ENCODE results near the gene LILRB5. TPM values are rescaled to one million over a fixed set of nuclear protein-coding genes. Genes with fewer than 3 reads are reported as not detected.
"Not testable (repeated sequence)": the region's sequence is repeated elsewhere in the genome, so short reads cannot be mapped to it uniquely, and the experiment has no call there.

Gene LILRB5
- total RNA-seq, 1 donor = not detected

DNA sequence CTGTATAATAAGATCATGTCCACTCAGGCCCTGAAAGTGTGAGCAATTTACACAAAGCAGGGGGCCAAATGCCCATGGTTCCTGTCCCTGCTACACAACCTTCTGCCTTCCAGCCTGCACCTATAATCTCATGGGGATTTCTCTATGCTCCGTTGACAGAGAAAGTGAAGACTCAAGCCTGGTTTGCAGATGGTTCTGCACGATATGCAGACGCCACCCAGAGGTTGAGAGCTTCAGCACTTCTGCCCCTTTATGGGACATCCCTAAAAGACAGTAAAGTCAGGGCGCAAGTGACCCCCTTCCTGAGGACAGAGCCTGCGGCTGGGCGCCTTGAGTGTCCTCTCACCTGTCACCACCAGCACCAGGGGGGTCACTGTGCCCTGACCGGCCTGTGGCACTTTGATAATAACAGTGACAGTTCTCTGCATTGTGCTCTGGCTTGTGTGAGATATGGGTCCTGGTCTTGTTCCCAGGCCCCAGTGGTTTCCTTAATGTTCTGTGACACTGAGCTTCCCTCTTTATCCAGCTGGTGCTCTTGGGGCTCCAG lies 40.8 kb upstream of the LILRB5 start:
- no peak overlapping the region for H3K4me3 ChIP-seq (ENCODE audit: low read depth, low read length)
- TF ChIP-seq, protein P1, sequence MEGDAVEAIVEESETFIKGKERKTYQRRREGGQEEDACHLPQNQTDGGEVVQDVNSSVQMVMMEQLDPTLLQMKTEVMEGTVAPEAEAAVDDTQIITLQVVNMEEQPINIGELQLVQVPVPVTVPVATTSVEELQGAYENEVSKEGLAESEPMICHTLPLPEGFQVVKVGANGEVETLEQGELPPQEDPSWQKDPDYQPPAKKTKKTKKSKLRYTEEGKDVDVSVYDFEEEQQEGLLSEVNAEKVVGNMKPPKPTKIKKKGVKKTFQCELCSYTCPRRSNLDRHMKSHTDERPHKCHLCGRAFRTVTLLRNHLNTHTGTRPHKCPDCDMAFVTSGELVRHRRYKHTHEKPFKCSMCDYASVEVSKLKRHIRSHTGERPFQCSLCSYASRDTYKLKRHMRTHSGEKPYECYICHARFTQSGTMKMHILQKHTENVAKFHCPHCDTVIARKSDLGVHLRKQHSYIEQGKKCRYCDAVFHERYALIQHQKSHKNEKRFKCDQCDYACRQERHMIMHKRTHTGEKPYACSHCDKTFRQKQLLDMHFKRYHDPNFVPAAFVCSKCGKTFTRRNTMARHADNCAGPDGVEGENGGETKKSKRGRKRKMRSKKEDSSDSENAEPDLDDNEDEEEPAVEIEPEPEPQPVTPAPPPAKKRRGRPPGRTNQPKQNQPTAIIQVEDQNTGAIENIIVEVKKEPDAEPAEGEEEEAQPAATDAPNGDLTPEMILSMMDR (IDR thresholded peaks at IDR 0.05; ENCODE audit: insufficient read depth, low read depth, low read length) = no peak
- no peak for DNase-seq (ENCODE audit: low read depth)

DNA sequence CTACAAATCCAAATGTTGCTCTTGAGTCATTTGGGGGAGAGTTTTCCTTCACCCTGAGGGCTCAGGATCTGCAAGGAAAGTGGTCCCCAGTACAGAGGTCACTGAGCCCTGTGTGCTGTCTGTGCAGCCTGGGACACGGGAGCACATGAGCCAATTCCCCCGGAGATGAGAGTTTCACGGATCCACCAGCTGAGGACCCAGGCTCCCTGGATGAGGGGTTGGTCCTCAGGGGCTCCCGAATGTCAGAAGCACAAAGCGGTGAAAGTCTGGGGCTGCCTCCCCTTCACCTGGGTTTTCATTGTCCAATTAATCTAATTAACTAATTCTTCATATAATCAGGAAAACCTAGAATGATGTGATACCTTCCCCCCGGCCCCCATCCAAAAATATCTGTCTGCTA lies 37.5 kb upstream of the LILRB5 start:
- TF ChIP-seq, protein P1 (IDR thresholded peaks at IDR 0.05; ENCODE audit: insufficient read depth, low read depth, low read length) = no peak
- H3K4me3 ChIP-seq (ENCODE audit: low read depth, low read length) = no peak overlapping the region
- no peak for DNase-seq (ENCODE audit: low read depth)

DNA sequence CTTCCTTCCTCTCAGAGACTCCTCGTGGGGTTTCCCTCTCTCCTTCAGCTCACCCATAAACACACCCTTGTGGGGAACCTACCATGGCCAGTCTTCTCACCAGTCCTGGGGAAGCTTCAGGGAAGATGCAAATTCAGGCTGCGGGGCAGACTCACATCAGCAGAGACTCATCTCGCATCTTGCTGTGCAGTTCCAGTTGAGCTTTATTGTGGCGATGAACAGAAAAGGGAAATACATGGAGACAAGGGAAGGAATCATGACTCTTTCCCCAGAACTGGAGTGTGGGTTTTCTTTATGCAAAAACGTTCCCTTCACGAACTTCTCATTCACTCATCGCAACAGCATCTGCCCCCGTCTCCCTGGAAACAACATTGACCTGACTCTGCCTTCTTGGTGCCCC lies 32.1 kb upstream of the LILRB5 start:
- DNase-seq (ENCODE audit: low read depth); H3K4me3 ChIP-seq (ENCODE audit: low read depth, low read length): not testable (repeated sequence)

DNA sequence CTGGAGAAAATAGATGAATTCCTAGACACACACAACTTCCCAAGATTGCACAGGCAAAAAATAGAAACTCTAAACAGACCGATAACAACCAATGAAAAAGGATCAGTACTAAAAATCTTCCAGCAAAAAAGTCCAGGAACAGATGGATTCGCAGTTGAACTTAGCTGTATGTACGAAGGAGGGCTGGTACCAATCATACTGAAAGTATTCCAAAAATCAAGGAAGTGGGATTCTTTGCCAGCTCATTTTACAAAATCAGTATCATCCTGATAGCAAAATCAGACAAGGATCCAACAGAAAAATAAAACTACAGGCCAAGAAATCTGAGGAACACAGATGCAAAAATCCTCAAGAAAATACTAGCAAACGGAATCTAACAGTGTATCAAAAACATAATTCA lies 30.4 kb upstream of the LILRB5 start:
- TF ChIP-seq, protein P1 (IDR thresholded peaks at IDR 0.05; ENCODE audit: insufficient read depth, low read depth, low read length) = no peak
- peak; percentile 23 for DNase-seq (ENCODE audit: low read depth)
- no peak overlapping the region for H3K4me3 ChIP-seq (ENCODE audit: low read depth, low read length)

DNA sequence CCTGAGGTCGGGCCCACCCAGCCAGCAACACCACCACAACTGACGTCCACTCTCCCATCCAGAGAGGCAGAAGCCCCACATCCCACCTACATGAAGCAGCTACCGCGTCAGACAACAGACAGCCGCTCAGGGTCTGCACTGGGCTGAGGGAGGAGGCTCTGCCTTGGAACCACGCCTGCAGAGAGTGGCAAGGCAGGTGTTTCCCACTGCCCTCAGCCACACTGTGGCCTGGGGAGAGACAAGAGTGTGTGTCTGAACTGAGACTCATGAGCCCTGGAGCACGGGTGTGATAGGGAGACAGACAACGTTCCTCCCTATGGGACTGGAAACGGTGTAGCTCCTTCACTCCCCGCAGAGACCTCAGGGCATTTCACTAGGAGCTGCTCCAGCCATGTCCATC lies 29.2 kb upstream of the LILRB5 start:
- not testable (repeated sequence) for H3K4me3 ChIP-seq (ENCODE audit: low read depth, low read length); DNase-seq (ENCODE audit: low read depth)

DNA sequence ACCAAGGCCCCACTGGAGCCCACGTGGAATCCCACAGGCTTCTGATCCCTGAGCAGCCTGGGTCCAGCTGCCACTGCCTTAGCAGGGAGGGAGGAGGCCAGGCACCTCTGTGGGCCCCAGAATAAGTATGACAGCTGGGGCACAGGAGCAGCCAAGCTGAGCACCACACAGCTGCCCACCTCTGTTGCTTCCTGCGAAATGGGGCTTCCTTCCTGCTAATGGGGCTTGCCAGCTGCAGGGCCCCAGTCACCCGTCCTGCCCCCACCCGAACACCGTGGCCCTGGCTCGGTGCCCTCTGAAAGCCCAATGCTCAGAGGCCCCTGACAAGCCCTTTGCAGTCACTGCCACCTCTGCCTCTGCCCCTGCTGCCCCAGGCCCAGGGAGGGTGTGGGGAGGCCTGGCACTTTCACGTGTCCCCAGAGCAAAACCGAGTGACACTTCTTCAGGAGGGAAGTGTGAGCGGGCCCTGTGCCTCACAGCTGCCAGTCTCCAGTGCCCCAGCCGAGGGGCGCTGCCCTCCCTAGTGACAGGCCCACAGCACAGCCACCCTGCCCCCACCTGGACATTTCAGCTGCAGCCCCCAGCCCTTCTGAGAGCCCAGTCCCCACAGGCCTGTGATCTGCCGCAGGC lies 28.5 kb upstream of the LILRB5 start:
- not testable (repeated sequence) for DNase-seq (ENCODE audit: low read depth); H3K4me3 ChIP-seq (ENCODE audit: low read depth, low read length)

DNA sequence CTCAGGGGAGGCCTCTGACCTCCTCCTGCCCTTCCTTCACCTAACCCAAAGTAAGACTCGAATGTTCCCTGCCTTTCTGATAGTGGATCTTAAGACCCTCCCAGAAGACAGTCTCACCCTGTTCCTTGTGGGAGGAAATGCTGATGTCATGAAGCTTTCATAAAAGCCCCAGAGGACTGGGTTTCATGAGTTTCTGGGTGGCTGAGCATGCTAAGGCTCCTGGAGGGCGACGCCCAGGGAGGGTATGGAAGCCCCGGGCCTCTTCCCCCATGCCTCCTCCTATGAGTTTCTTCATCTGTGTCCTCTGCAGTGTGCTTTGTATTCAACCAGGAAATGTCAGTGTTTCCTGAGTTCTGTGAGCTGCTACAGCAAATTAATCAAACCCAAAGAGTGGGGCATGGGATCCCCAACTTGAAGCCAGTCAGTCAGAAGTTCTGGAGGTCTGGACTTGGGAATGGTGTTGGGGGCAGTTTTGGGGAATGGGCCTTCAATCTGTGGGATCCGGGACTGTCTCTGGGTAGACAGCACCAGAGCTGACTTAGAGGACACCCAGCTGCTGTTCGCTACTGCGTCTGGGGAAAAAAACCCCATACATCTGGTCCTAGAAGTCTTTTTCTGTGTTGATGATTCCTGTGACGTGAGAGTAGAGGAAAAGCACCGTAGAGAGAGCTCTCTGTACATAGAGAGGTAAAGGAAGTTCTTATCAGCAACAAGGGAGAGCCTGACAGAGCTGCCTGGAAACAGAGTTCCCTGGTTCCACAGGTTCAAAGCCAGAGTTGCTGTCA lies 25.8 kb upstream of the LILRB5 start:
- DNase-seq (ENCODE audit: low read depth) = no peak
- TF ChIP-seq, protein P1 (IDR thresholded peaks at IDR 0.05; ENCODE audit: insufficient read depth, low read depth, low read length) = no peak
- no peak overlapping the region for H3K4me3 ChIP-seq (ENCODE audit: low read depth, low read length)

DNA sequence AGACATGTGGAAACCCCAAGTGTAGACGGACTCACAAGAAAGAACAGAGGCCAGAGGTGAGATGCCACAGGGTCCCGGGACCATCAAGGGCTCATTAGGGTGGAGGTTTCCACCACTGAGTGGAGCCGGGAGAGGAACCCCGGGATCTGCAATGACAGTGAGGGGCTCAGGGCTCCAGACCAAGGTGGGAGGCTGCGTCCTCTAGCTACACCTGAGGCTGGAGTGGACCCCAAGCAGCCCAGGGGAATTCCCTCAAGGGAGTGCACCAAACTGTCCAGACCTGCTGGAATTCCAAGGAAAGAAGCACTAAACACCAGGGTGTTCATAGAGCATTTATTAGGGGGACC lies 24.6 kb upstream of the LILRB5 start:
- DNase-seq (ENCODE audit: low read depth); H3K4me3 ChIP-seq (ENCODE audit: low read depth, low read length): not testable (repeated sequence)
